K562 (cell line): ENCODE measurements around the gene RCSD1. TPM values are rescaled to one million over a fixed set of nuclear protein-coding genes. Genes with fewer than 3 reads are reported as not detected.

ENCODE experiments used
- BACH1 ChIP-seq: fragments of 200-800 bp; sonication (Bioruptor generic); IDR thresholded peaks from 2 replicates; pipeline ENCODE4 v1.6.1; 2016; ENCODE audit warnings: missing genetic modification characterization, missing compliant biosample characterization
- CCAR2 ChIP-seq: fragments of 200-400 bp; formaldehyde crosslinking; IDR thresholded peaks from 2 replicates; pipeline ENCODE4 v1.6.1; 2017; ENCODE audit warnings: mild to moderate bottlenecking, low read depth, low read length
- DPF2 ChIP-seq: fragments of 450-650 bp; IDR thresholded peaks from 2 replicates; pipeline ENCODE4 v1.6.1; 2016
- ELF1 ChIP-seq: fragments of 200-800 bp; sonication (Bioruptor generic); IDR thresholded peaks from 2 replicates; pipeline ENCODE4 v1.6.1; 2016; ENCODE audit warnings: missing genetic modification characterization, missing compliant biosample characterization
- ETV6 ChIP-seq, 3 experiments: fragments of 150-350 bp in 1 of 3; sonication (generic) in 1 of 3; formaldehyde crosslinking in 1 of 3; IDR thresholded peaks; 2 replicates each; pipeline versions ENCODE4 v1.6.1 to v1.8.0; 2014 to 2022; ENCODE audit warnings: borderline replicate concordance in 2 of 3, low read depth in 2 of 3, antibody characterized with exemption in 1 of 3, low read length in 1 of 3, mild to moderate bottlenecking in 1 of 3, missing genetic modification reagents in 1 of 3
- FOXK2 ChIP-seq, 2 experiments: fragments of 450-650 bp; IDR thresholded peaks in 1 of 2; conservative IDR thresholded peaks in 1 of 2; 2 replicates each; pipeline ENCODE4 v1.6.1; 2016; ENCODE audit warnings: low read depth in 2 of 2, mild to moderate bottlenecking in 1 of 2
- GATAD2B ChIP-seq: fragments of 450-650 bp; IDR thresholded peaks from 2 replicates; pipeline ENCODE4 v1.6.1; 2017; ENCODE audit warnings: mild to moderate bottlenecking, borderline replicate concordance
- KDM1A ChIP-seq, 2 experiments: fragments of 450-650 bp; IDR thresholded peaks; 2 replicates each; pipeline ENCODE4 v1.6.1; 2016; ENCODE audit warnings: mild to moderate bottlenecking in 2 of 2
- NFE2 ChIP-seq: IDR thresholded peaks from 2 replicates; pipeline ENCODE4 v1.6.1; 2014; ENCODE audit warnings: antibody characterized with exemption, low read depth
- RAD21 ChIP-seq, 2 experiments: fragments of 250-450 bp in 1 of 2; fragments of 450-650 bp in 1 of 2; sonication (Bioruptor Pico) in 1 of 2; formaldehyde crosslinking in 1 of 2; IDR thresholded peaks in 1 of 2; conservative IDR thresholded peaks in 1 of 2; 2 replicates each; pipeline versions ENCODE4 v1.4.0 to v1.8.0; 2020 to 2022; ENCODE audit warnings: mild to moderate bottlenecking in 2 of 2, moderate library complexity in 1 of 2
- RB1 ChIP-seq: fragments of 450-650 bp; IDR thresholded peaks from 2 replicates; pipeline ENCODE4 v1.6.1; 2017; ENCODE audit warnings: low read depth, mild to moderate bottlenecking
- SIN3B ChIP-seq: fragments of 450-650 bp; IDR thresholded peaks from 2 replicates; pipeline ENCODE4 v1.6.1; 2017; ENCODE audit warnings: low read depth, mild to moderate bottlenecking, moderate library complexity
- SNIP1 ChIP-seq: fragments of 450-650 bp; IDR thresholded peaks from 2 replicates; pipeline ENCODE4 v1.7.1; 2017; ENCODE audit warnings: low read depth, mild to moderate bottlenecking
- TCF7 ChIP-seq: sonication (generic); IDR thresholded peaks from 2 replicates; pipeline ENCODE4 v1.6.1; 2016; ENCODE audit warnings: antibody characterized with exemption, borderline replicate concordance
- ZC3H11A ChIP-seq: IDR thresholded peaks from 2 replicates; pipeline ENCODE4 v1.6.1; 2012; ENCODE audit warnings: low read depth, low read length, improper control_type of control experiment
- ZFP30 ChIP-seq: fragments of 250-450 bp; sonication (Bioruptor Pico); IDR thresholded peaks from 2 replicates; pipeline ENCODE4 v1.8.0; 2022; ENCODE audit warnings: moderate library complexity, mild to moderate bottlenecking, inconsistent platforms, borderline replicate concordance
- ZNF140 ChIP-seq: fragments of 250-450 bp; sonication (Bioruptor Pico); IDR thresholded peaks from 2 replicates; pipeline ENCODE4 v1.8.0; 2021; ENCODE audit warnings: moderate library complexity, mild to moderate bottlenecking, inconsistent platforms
- ZNF354B ChIP-seq: fragments of 250-450 bp; sonication (Bioruptor Pico); IDR thresholded peaks from 2 replicates; pipeline ENCODE4 v1.4.0; 2020
- ZNF436 ChIP-seq: fragments of 250-450, 450-650 bp; sonication (Bioruptor Pico); formaldehyde crosslinking; IDR thresholded peaks from 2 replicates; pipeline ENCODE4 v1.7.0; 2020; ENCODE audit warnings: mild to moderate bottlenecking
- ZNF507 ChIP-seq: conservative IDR thresholded peaks from 2 replicates; pipeline ENCODE4 v1.6.1; 2017; ENCODE audit warnings: missing genetic modification characterization, missing compliant biosample characterization
- ZNF57 ChIP-seq: fragments of 450-650 bp; formaldehyde crosslinking; IDR thresholded peaks from 2 replicates; pipeline ENCODE4 v1.4.0; 2020; ENCODE audit warnings: mild to moderate bottlenecking, moderate library complexity
- ZNF707 ChIP-seq: fragments of 250-450 bp; sonication (Bioruptor Pico); conservative IDR thresholded peaks from 2 replicates; pipeline ENCODE4 v1.8.0; 2022; ENCODE audit warnings: inconsistent platforms, mild to moderate bottlenecking, moderate library complexity
- polyA plus RNA-seq, 8 experiments: library from polyadenylated mRNA; depleted of rRNA in 4 of 8; stranded (reverse) in 5 of 8; unstranded in 3 of 8; fragments of >200 nt; fragmentation: Nextera tagmentation in 2 of 8; fragmentation: Illumina TruSeq in 1 of 8; extraction: Ambion mirVana in 2 of 8; extraction: Trizol in 1 of 8; gene quantifications; 2 replicates each; pipeline versions ENCODE4 v1.2.1 to v1.2.3, GENCODE V29; 2011 to 2014; ENCODE audit warnings: inconsistent platforms in 1 of 8, missing spikeins in 1 of 8
- total RNA-seq, 7 experiments: library from RNA; depleted of rRNA in 6 of 7; stranded (reverse); fragments of >200 nt in 6 of 7; fragmentation: Illumina TruSeq in 2 of 7; extraction: Trizol in 2 of 7; gene quantifications; 2 replicates each; pipeline versions ENCODE4 v1.2.1 to v1.2.3, GENCODE V29; 2011 to 2021; ENCODE audit warnings: low replicate concordance in 1 of 7
- TF ChIP-seq, protein P1 (sequence below): sonication (generic); formaldehyde crosslinking; IDR thresholded peaks from 2 replicates; pipeline ENCODE4 v1.8.0; 2022; ENCODE audit warnings: missing genetic modification reagents, mild to moderate bottlenecking, borderline replicate concordance
- TF ChIP-seq, protein P2 (sequence below): fragments of 200-800 bp; sonication (Bioruptor generic); IDR thresholded peaks from 2 replicates; pipeline ENCODE4 v1.6.1; 2017; ENCODE audit warnings: missing genetic modification characterization, missing compliant biosample characterization

Gene RCSD1
- total and polyA plus RNA-seq, 9 of the 15 experiments (the other 6 are each of a cell fraction or from before 2014, with no cell fraction given) = 7.8 to 69.8 (median 45.3) TPM

DNA sequence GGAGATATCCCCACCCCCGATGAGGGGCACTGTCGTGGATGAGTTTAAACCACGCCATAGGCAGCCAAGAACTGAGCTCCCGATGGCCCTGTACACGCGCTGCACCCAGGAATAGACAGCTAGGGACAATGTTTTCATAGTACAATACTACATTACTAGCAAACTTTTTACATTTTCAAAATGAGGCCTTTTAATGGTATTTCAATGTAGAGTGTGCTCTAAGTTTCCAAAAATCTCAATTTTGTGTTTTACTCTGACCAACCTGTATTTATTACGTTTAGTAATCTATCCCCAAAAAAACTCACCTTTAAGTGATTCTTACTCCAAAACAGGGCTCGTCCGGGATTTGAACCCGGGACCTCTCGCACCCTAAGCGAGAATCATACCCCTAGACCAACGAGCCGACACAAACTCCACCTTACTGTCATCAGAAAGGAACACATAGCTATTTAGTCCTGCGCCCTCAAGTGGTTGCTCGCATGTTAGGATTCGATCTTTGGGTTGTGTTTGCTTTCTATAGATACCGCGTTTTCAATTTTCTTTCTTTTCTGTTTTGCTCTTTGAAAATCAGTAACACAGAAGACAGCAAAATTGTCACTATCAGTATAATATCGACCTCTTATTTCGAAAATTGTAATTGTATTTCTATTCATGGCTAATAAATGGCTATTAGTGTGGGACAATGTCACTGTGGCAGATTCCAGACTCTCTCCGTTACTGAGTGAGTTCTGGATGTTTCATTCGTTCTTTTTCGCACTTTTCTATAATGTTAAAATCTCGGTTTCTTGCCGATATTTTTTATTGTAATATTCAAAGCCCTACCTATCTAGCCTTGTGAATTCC lies 85.3 kb downstream of the RCSD1 start (continued):
- TF ChIP-seq RB1 = peak; percentile 61
- TF ChIP-seq ZNF707 (CRISPR knock-in tag) = no peak
- TF ChIP-seq ZNF507 (tag) = no peak
- TF ChIP-seq ZNF354B (CRISPR knock-in tag) = no peak
- TF ChIP-seq GATAD2B = peak; percentile 51; the same call in 1 of the 2 replicates
- TF ChIP-seq ZNF57 (CRISPR knock-in tag) = no peak
- TF ChIP-seq ZFP30 (CRISPR knock-in tag) = no peak
- TF ChIP-seq CCAR2 = no peak
- TF ChIP-seq, protein P1, sequence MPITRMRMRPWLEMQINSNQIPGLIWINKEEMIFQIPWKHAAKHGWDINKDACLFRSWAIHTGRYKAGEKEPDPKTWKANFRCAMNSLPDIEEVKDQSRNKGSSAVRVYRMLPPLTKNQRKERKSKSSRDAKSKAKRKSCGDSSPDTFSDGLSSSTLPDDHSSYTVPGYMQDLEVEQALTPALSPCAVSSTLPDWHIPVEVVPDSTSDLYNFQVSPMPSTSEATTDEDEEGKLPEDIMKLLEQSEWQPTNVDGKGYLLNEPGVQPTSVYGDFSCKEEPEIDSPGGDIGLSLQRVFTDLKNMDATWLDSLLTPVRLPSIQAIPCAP = no peak
- 0 out of 2 replicates have a peak, but pooled peaks have one; percentile 5 for TF ChIP-seq NFE2
- TF ChIP-seq FOXK2 (conservative IDR thresholded peaks at IDR 0.05 in 1 of 2, IDR thresholded peaks at IDR 0.05 in 1 of 2; ENCODE audit: low read depth in 2 of 2) = peak; percentile 66 to 90; a peak in 3 of 4 replicates
- no peak for TF ChIP-seq ETV6 (IDR thresholded peaks at IDR 0.05; ENCODE audit: borderline replicate concordance in 1 of 2, low read depth in 2 of 2, low read length in 1 of 2)
- no peak for TF ChIP-seq ETV6 (CRISPR knock-in tag; IDR thresholded peaks at IDR 0.05; ENCODE audit: borderline replicate concordance)
- no peak for TF ChIP-seq DPF2
- TF ChIP-seq SIN3B = 0 out of 2 replicates have a peak, but pooled peaks have one; percentile 15
- TF ChIP-seq BACH1 (tag) = peak; percentile 85; the same call in 1 of the 2 replicates
- no peak for TF ChIP-seq ZC3H11A
- TF ChIP-seq ZNF436 = no peak
- TF ChIP-seq SNIP1 = no peak
- peak; percentile 48 to 60 for TF ChIP-seq RAD21 (CRISPR knock-in tag; conservative IDR thresholded peaks at IDR 0.05 in 1 of 2, IDR thresholded peaks at IDR 0.05 in 1 of 2)
- TF ChIP-seq TCF7 = peak; percentile 8; the same call in 1 of the 2 replicates
- TF ChIP-seq ZNF140 = peak; percentile 56; the same call in 1 of the 2 replicates
- no peak for TF ChIP-seq ELF1 (tag)
- TF ChIP-seq KDM1A (IDR thresholded peaks at IDR 0.05) = no peak
- TF ChIP-seq, protein P2, sequence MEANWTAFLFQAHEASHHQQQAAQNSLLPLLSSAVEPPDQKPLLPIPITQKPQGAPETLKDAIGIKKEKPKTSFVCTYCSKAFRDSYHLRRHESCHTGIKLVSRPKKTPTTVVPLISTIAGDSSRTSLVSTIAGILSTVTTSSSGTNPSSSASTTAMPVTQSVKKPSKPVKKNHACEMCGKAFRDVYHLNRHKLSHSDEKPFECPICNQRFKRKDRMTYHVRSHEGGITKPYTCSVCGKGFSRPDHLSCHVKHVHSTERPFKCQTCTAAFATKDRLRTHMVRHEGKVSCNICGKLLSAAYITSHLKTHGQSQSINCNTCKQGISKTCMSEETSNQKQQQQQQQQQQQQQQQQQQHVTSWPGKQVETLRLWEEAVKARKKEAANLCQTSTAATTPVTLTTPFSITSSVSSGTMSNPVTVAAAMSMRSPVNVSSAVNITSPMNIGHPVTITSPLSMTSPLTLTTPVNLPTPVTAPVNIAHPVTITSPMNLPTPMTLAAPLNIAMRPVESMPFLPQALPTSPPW (CRISPR knock-in tag) = no peak
